GM23248 (cell line): ENCODE measurements around the gene MTFR1L.

Experiments
- EZH2 ChIP-seq: fragments of 200-600 bp; sonication (generic); IDR thresholded peaks from 2 replicates; pipeline ENCODE4 v1.6.1; 2018; ENCODE audit warnings: antibody characterized with exemption, mild to moderate bottlenecking; ENCODE audit not compliant: insufficient read depth, poor library complexity, severe bottlenecking
- EZH2phosphoT487 ChIP-seq: fragments of 200-600 bp; sonication (generic); IDR thresholded peaks from 2 replicates; pipeline ENCODE4 v1.6.1; 2018; ENCODE audit warnings: antibody characterized with exemption, moderate library complexity, mild to moderate bottlenecking, low read depth; ENCODE audit not compliant: insufficient read depth

GRCh38 chr1:25871704-25872494 lies 52.1 kb downstream of the MTFR1L start:
- TF ChIP-seq EZH2phosphoT487 (no peak), EZH2 (no peak)
